Measurements from ENCODE around the gene GASK1B. TPM values are rescaled to one million over a fixed set of nuclear protein-coding genes. Genes with fewer than 3 reads are reported as not detected.

Gene GASK1B
- total RNA-seq, 2 experiments from 2014 or later: 0.25 to 5.1 TPM

GRCh38 chr4:158147151-158147550 lies 25.7 kb downstream of the GASK1B start:
- intact Hi-C loops (cut with micrococcal nuclease; ENCODE audit: unreplicated experiment): no loop called here
- H3K9me3 ChIP-seq (ENCODE audit: low read length): no peaks in the 10 kb centered on the region
- no peak overlapping the region for H3K27ac ChIP-seq (ENCODE audit: low read depth, low read length, poor library complexity, severe bottlenecking)
- CTCF ChIA-PET (ENCODE audit: unreplicated experiment): no interaction called here
- H3K79me2 ChIP-seq (ENCODE audit: insufficient read depth, low read depth, low read length): no peaks in the 10 kb centered on the region
- no TSS peak for BruUV-seq (replicated peaks)
- no peak overlapping the region for H2AFZ ChIP-seq (ENCODE audit: low read length)
- H3K4me3 ChIP-seq (ENCODE audit: low read depth, low read length, poor library complexity, severe bottlenecking): no peak overlapping the region
- POLR2A ChIA-PET: no interaction called here
- no peak for TF ChIP-seq EZH2phosphoT487 (IDR thresholded peaks at IDR 0.05; ENCODE audit: borderline replicate concordance, low read depth, low read length)
- TF ChIP-seq, protein P1, sequence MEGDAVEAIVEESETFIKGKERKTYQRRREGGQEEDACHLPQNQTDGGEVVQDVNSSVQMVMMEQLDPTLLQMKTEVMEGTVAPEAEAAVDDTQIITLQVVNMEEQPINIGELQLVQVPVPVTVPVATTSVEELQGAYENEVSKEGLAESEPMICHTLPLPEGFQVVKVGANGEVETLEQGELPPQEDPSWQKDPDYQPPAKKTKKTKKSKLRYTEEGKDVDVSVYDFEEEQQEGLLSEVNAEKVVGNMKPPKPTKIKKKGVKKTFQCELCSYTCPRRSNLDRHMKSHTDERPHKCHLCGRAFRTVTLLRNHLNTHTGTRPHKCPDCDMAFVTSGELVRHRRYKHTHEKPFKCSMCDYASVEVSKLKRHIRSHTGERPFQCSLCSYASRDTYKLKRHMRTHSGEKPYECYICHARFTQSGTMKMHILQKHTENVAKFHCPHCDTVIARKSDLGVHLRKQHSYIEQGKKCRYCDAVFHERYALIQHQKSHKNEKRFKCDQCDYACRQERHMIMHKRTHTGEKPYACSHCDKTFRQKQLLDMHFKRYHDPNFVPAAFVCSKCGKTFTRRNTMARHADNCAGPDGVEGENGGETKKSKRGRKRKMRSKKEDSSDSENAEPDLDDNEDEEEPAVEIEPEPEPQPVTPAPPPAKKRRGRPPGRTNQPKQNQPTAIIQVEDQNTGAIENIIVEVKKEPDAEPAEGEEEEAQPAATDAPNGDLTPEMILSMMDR (conservative IDR thresholded peaks at IDR 0.05; ENCODE audit: low read length): no peak
- H3K36me3 ChIP-seq (ENCODE audit: insufficient read depth, low read length): no peaks in the 10 kb centered on the region
- H3K4me2 ChIP-seq (ENCODE audit: low read length): no peak overlapping the region
- no peaks in the 10 kb centered on the region for H3K4me1 ChIP-seq (ENCODE audit: insufficient read depth, low read length, poor library complexity, severe bottlenecking)
- no peak for DNase-seq (ENCODE audit: low spot score)
- no peaks in the 10 kb centered on the region for H3K9me2 ChIP-seq (ENCODE audit: insufficient read depth, low read length)
- H4K20me1 ChIP-seq (ENCODE audit: insufficient read depth, low read length): no peaks in the 10 kb centered on the region

DNA sequence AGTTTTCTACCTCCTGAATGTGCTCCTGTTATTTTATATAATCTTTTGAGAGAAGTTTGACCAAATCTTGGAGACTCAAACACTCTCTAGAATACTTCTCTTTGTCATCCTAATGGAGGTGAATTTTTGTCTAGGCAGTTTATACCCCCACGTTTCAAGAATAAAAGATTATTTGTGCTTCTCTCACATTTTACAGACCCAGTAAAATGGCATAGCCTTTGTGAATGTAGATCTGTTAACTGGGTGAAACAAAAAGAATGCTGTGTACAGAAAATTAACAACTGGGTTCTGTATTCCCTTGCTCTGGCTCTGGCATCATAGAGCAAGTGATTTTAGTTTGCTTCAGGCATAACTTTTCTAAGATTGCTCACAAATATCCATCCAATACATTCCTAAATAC lies 26.1 kb downstream of the GASK1B start:
- Histone ChIP-seq H4K20me1 (ENCODE audit: insufficient read depth, low read length) (no peaks in the 10 kb centered on the region), H3K4me2 (ENCODE audit: low read length) (no peak overlapping the region), H3K27ac (ENCODE audit: low read depth, low read length, poor library complexity, severe bottlenecking) (no peak overlapping the region), H3K4me3 (ENCODE audit: low read depth, low read length, poor library complexity, severe bottlenecking) (no peak overlapping the region), H3K9me2 (ENCODE audit: insufficient read depth, low read length) (no peaks in the 10 kb centered on the region), H3K36me3 (ENCODE audit: insufficient read depth, low read length) (no peaks in the 10 kb centered on the region), H2AFZ (ENCODE audit: low read length) (no peak overlapping the region), H3K9me3 (ENCODE audit: low read length) (no peaks in the 10 kb centered on the region), H3K4me1 (ENCODE audit: insufficient read depth, low read length, poor library complexity, severe bottlenecking) (no peaks in the 10 kb centered on the region), H3K79me2 (ENCODE audit: insufficient read depth, low read depth, low read length) (no peaks in the 10 kb centered on the region)
- intact Hi-C loops (cut with micrococcal nuclease; ENCODE audit: unreplicated experiment): no loop called here
- no peak for DNase-seq (ENCODE audit: low spot score)
- ChIA-PET POLR2A (no interaction called here), CTCF (ENCODE audit: unreplicated experiment) (no interaction called here)
- TF ChIP-seq, protein P1 (conservative IDR thresholded peaks at IDR 0.05; ENCODE audit: low read length): no peak
- TF ChIP-seq EZH2phosphoT487 (IDR thresholded peaks at IDR 0.05; ENCODE audit: borderline replicate concordance, low read depth, low read length): no peak
- no TSS peak for BruUV-seq (replicated peaks)

DNA sequence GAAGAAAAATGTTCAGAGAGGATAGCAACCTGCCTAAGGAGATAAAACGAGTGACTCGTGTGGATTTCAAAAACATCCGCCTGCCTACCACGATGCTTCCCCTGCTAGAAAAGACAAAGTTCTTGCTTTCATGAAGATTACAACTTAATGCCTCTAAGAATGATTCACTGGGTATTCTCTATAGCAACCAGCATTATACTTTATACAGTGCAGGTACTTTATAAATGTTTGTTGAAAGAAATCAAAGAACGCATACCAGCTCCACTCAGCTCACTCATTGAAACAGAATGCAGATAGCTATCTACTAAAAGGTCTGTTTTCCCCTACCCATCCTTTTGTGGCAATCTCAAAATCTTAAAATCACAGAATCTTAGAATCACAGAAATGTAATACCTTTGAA lies 33.7 kb downstream of the GASK1B start:
- intact Hi-C loops (cut with micrococcal nuclease; ENCODE audit: unreplicated experiment): no loop called here
- no peaks in the 10 kb centered on the region for H3K79me2 ChIP-seq (ENCODE audit: insufficient read depth, low read depth, low read length)
- no peaks in the 10 kb centered on the region for H3K36me3 ChIP-seq (ENCODE audit: insufficient read depth, low read length)
- no peak overlapping the region for H3K4me2 ChIP-seq (ENCODE audit: low read length)
- H4K20me1 ChIP-seq (ENCODE audit: insufficient read depth, low read length): no peaks in the 10 kb centered on the region
- TF ChIP-seq, protein P1 (conservative IDR thresholded peaks at IDR 0.05; ENCODE audit: low read length): no peak
- no peak for TF ChIP-seq EZH2phosphoT487 (IDR thresholded peaks at IDR 0.05; ENCODE audit: borderline replicate concordance, low read depth, low read length)
- H3K4me3 ChIP-seq (ENCODE audit: low read depth, low read length, poor library complexity, severe bottlenecking): no peak overlapping the region
- H3K4me1 ChIP-seq (ENCODE audit: insufficient read depth, low read length, poor library complexity, severe bottlenecking): no peaks in the 10 kb centered on the region
- ChIA-PET CTCF (ENCODE audit: unreplicated experiment) (no interaction called here), POLR2A (interaction anchor here (0.7 kb wide), 1 partner anchor 19 kb away, joined by 3 read pairs; no protein-coding TSS in a partner anchor)
- BruUV-seq (replicated peaks): no TSS peak
- H3K9me3 ChIP-seq (ENCODE audit: low read length): no peaks in the 10 kb centered on the region
- H3K27ac ChIP-seq (ENCODE audit: low read depth, low read length, poor library complexity, severe bottlenecking): no peak overlapping the region
- DNase-seq (ENCODE audit: low spot score): no peak
- H2AFZ ChIP-seq (ENCODE audit: low read length): no peak overlapping the region
- no peaks in the 10 kb centered on the region for H3K9me2 ChIP-seq (ENCODE audit: insufficient read depth, low read length)
